PC-3 (cell line): ENCODE data around the gene FRMD5.

Source experiments
- CTCF ChIP-seq: fragments of 300-600 bp; sonication (generic); conservative IDR thresholded peaks from 2 replicates; pipeline ENCODE4 v1.5.1; 2017; ENCODE audit warnings: antibody characterized with exemption, low read depth, mild to moderate bottlenecking, low read length
- EZH2 ChIP-seq: fragments of 300-600 bp; sonication (generic); IDR thresholded peaks from one replicate; pipeline ENCODE4 v1.6.1; 2017; ENCODE audit warnings: antibody characterized with exemption, mild to moderate bottlenecking, low read length; ENCODE audit not compliant: unreplicated experiment

DNA sequence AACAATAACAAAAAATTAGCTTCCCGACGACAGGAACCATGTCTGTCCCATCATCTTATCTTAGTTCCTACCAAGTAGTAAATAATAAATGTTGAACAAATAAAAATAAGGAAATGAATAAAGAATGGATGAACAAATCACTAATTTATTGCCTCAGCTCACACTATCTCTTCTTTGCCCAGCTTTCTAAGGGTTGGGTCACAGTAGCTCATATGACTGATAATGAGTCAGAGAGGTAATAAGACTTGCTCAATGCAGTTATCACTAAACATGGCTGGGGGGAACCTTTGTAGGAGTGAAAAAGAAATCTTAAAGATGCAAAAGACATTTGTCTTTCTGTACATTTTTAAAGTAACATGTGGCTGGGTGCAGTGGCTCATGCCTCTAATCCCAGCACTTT lies 186.0 kb downstream of the FRMD5 start:
- TF ChIP-seq EZH2 (no peak), CTCF (no peak)
